OCI-LY1 (cell line): Measurements from ENCODE around the gene VOPP1.

Experiments used
- H2AFZ ChIP-seq: fragments of 200-600 bp; sonication (generic), shearing (Covaris generic); 2 replicates; pipeline ENCODE4 v1.6.0; 2014; ENCODE audit warnings: antibody characterized with exemption, mild to moderate bottlenecking, low read length
- H3F3A ChIP-seq: fragments of 200-600 bp; sonication (generic), shearing (Covaris generic); 2 replicates; pipeline ENCODE4 v1.6.0; 2014; ENCODE audit warnings: mild to moderate bottlenecking, antibody characterized with exemption, low read length, moderate library complexity; ENCODE audit not compliant: insufficient read depth
- H3K27ac ChIP-seq: fragments of 200-600 bp; sonication (generic); 2 replicates; pipeline ENCODE4 v1.5.1; 2014; ENCODE audit warnings: low read length, mixed run types, mild to moderate bottlenecking, low read depth; ENCODE audit not compliant: poor library complexity, severe bottlenecking
- H3K27me3 ChIP-seq: fragments of 200-600 bp; sonication (generic); 2 replicates; pipeline ENCODE4 v1.6.0; 2014; ENCODE audit warnings: antibody characterized with exemption, mild to moderate bottlenecking, low read length, moderate library complexity; ENCODE audit not compliant: insufficient read depth
- H3K36me3 ChIP-seq: fragments of 200-600 bp; sonication (generic); 2 replicates; pipeline ENCODE4 v1.6.1; 2014; ENCODE audit warnings: mild to moderate bottlenecking, antibody characterized with exemption, low read length, moderate library complexity, mixed read lengths; ENCODE audit not compliant: insufficient read depth
- H3K4me1 ChIP-seq: fragments of 200-600 bp; sonication (generic); 2 replicates; pipeline ENCODE4 v1.5.1; 2014; ENCODE audit warnings: mild to moderate bottlenecking, low read length, moderate library complexity; ENCODE audit not compliant: insufficient read depth, severe bottlenecking
- H3K4me2 ChIP-seq: fragments of 200-600 bp; sonication (generic), shearing (Covaris generic); 2 replicates; pipeline ENCODE4 v1.6.1; 2014; ENCODE audit warnings: low read length
- H3K4me3 ChIP-seq: fragments of 200-600 bp; sonication (generic); 2 replicates; pipeline ENCODE4 v1.5.1; 2014; ENCODE audit warnings: low read length, low read depth, mild to moderate bottlenecking, mixed read lengths; ENCODE audit not compliant: poor library complexity, severe bottlenecking
- H3K79me2 ChIP-seq: fragments of 200-600 bp; shearing (Covaris generic); 2 replicates; pipeline ENCODE4 v1.6.1; 2016; ENCODE audit warnings: mixed run types, low read length, mixed read lengths; ENCODE audit not compliant: insufficient read depth
- H3K9ac ChIP-seq: fragments of 200-600 bp; sonication (generic), shearing (Covaris generic); 2 replicates; pipeline ENCODE4 v1.6.1; 2014; ENCODE audit warnings: mild to moderate bottlenecking, low read length, mixed read lengths
- H3K9me2 ChIP-seq: fragments of 200-600 bp; sonication (generic), shearing (Covaris generic); 2 replicates; pipeline ENCODE4 v1.6.1; 2014; ENCODE audit warnings: low read depth, mild to moderate bottlenecking, low read length, mixed read lengths
- H3K9me3 ChIP-seq: fragments of 200-600 bp; shearing (Covaris generic); 2 replicates; pipeline ENCODE4 v1.6.1; 2014; ENCODE audit warnings: low read length, mixed read lengths
- H4K20me1 ChIP-seq: fragments of 200-600 bp; sonication (generic), shearing (Covaris generic); 2 replicates; pipeline ENCODE4 v1.6.0; 2016; ENCODE audit warnings: mild to moderate bottlenecking, low read length; ENCODE audit not compliant: insufficient read depth
- EZH2 ChIP-seq: fragments of 200-600 bp; sonication (generic), shearing (Covaris generic); IDR thresholded peaks from 2 replicates; pipeline ENCODE4 v1.8.0; 2017; ENCODE audit warnings: borderline replicate concordance, mixed run types, mild to moderate bottlenecking, antibody characterized with exemption, low read length, moderate library complexity, mixed read lengths
- TF ChIP-seq, protein P1 (sequence below): fragments of 200-600 bp; sonication (generic), shearing (Covaris generic); IDR thresholded peaks from 2 replicates; pipeline ENCODE4 v1.5.1; 2017; ENCODE audit warnings: mild to moderate bottlenecking, antibody characterized with exemption, low read length, moderate library complexity, mixed read lengths

The VOPP1 gene

DNA sequence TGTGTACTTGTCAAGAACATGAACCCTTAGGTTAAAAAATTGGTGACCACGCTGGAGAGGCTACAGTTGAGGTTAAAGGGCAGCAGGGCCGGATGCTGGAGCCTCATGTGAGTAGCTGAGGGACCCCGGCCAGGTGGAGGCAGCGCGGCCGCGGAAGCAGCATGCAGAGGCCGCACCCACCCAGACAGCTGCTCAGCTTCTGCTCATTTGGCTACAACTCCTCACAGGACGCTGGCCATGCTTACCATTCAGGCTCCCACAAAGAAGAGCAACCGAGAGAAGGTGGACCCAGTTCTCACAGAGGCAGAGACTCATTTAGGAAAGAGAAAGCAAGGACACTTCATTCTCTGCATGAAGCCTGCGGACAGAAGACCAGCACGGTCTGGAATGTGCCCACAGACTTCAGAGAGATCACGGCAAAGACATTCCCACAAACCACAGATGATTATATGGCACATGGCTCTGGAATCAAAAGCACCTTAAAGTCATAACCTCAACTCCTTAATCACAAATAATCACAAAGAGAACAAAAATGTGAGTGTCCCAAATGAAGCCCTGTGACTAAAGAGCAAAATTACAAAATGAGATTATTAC is 94.4 kb downstream of the VOPP1 start:
- TF ChIP-seq, protein P1, sequence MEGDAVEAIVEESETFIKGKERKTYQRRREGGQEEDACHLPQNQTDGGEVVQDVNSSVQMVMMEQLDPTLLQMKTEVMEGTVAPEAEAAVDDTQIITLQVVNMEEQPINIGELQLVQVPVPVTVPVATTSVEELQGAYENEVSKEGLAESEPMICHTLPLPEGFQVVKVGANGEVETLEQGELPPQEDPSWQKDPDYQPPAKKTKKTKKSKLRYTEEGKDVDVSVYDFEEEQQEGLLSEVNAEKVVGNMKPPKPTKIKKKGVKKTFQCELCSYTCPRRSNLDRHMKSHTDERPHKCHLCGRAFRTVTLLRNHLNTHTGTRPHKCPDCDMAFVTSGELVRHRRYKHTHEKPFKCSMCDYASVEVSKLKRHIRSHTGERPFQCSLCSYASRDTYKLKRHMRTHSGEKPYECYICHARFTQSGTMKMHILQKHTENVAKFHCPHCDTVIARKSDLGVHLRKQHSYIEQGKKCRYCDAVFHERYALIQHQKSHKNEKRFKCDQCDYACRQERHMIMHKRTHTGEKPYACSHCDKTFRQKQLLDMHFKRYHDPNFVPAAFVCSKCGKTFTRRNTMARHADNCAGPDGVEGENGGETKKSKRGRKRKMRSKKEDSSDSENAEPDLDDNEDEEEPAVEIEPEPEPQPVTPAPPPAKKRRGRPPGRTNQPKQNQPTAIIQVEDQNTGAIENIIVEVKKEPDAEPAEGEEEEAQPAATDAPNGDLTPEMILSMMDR, result no peak
- TF ChIP-seq EZH2, result no peak
- Histone ChIP-seq H3F3A (no peaks in the 10 kb centered on the region), H3K4me2 (no peak overlapping the region), H4K20me1 (no peaks in the 10 kb centered on the region), H3K9ac (no peak overlapping the region), H3K4me3 (no peak overlapping the region), H3K9me2 (no peaks in the 10 kb centered on the region), H3K4me1 (no peaks in the 10 kb centered on the region), H3K36me3 (peaks cover 81% of the 10 kb centered on the region), H3K27me3 (no peaks in the 10 kb centered on the region), H3K79me2 (no peaks in the 10 kb centered on the region), H3K9me3 (no peaks in the 10 kb centered on the region), H2AFZ (no peak overlapping the region), H3K27ac (no peak overlapping the region)

DNA sequence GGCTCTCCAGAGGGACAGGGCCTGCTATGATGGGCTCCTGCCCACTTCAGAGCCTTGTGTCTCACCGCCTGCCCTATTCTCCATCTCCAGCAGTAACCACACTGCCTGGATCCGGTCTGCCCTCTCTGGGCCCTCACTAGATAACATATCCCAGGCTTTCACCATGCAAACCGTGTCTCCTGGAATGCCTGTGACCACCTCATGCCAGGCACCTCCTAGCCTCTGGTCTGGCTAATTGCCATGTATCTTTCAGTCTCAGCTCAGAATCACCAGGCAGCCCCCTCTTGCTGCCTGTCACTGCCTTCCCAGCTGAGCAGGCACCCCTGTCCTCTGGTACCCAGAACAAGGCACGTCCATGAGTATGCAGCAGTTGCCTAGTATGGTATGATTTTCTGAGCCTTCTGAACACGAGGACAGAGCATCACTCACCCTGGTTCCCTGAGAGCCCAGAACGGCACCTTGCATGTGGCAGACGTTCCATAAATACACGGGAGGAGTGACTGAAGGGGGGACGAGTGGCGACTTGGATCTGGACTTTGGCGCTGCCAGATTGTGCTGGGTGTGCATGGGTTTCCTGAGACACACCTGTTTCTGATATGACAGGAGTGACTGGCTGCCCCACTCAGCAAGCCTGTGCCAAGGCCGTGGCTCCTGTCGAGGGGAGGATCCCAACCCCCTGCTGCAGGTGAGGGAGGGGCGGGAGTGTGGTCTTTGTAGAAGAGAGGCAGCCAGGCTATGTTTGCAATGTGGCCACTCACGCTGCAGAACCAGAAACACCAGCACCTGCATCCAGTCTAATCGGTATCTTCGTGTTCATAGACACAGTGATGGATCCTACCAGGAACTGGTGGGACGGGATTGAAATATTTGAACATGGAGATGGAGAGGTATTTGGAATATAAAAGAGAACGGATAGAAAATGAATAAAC is 95.2 kb downstream of the VOPP1 start:
- Histone ChIP-seq H3K4me1 (no peaks in the 10 kb centered on the region), H3K4me2 (no peak overlapping the region), H3K9me3 (no peaks in the 10 kb centered on the region), H3K9me2 (no peaks in the 10 kb centered on the region), H4K20me1 (no peaks in the 10 kb centered on the region), H3K27ac (no peak overlapping the region), H3K9ac (no peak overlapping the region), H2AFZ (no peak overlapping the region), H3K4me3 (no peak overlapping the region), H3K36me3 (peaks cover 78% of the 10 kb centered on the region), H3F3A (no peaks in the 10 kb centered on the region), H3K27me3 (no peaks in the 10 kb centered on the region), H3K79me2 (no peaks in the 10 kb centered on the region)
- no peak for TF ChIP-seq EZH2
- TF ChIP-seq, protein P1, result no peak

DNA sequence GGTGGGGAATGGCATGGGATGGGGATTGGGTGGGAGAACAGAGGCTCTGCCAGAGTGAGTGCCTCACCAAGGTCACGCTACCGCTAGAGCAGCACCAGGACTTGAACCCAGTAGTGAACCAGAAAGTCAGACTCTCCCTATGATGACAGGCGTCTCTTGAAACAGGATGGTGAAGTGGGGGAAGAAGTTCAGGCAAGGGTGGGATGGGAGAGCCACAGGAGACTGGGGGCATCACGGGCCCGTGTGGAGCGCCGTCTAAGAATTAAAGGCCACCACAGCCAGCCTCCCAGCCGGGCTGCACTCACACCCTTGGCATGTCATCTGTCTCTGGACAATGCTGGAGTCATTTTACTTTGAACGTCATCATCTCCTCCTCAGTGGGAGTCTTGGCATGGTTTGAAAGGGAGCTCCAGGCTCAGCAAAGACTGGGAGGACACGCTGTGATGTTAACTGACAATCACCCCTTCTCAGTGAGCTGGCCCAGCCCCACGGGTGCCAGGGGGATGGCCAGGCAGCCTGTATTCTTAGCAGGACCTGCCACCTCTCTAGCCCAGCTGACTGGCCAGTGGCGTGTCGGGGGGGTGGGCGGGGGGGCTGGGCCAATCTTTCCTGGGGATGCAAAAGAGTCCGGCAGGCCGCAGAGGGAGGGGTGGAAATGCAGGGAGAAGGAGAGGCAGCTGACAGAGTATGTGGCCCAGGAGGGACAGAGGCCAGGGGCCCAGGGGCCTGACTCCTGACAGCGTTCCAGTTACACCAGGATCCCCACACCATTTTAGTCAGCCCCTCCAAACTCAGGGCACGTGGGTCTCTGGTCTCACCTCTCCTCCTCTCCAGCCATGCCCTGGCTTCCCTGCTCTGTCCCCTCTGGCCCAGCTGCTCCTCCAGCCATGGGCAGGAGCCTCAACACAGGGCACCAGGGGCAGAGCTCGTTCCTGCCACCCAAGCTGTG is 96.2 kb downstream of the VOPP1 start:
- no peak overlapping the region for H3K27ac ChIP-seq
- no peak for TF ChIP-seq EZH2
- TF ChIP-seq, protein P1, result no peak
- no peaks in the 10 kb centered on the region for H3K27me3 ChIP-seq
- H3K9me3 ChIP-seq, result no peaks in the 10 kb centered on the region
- H2AFZ ChIP-seq, result no peak overlapping the region
- no peak overlapping the region for H3K4me2 ChIP-seq
- H3F3A ChIP-seq, result no peaks in the 10 kb centered on the region
- no peaks in the 10 kb centered on the region for H3K9me2 ChIP-seq
- H4K20me1 ChIP-seq, result no peaks in the 10 kb centered on the region
- peaks cover 73% of the 10 kb centered on the region for H3K36me3 ChIP-seq
- no peaks in the 10 kb centered on the region for H3K79me2 ChIP-seq
- no peak overlapping the region for H3K9ac ChIP-seq
- no peaks in the 10 kb centered on the region for H3K4me1 ChIP-seq
- H3K4me3 ChIP-seq, result no peak overlapping the region
